ENCODE measurements around the gene FHIP1A. TPM values are rescaled to one million over a fixed set of nuclear protein-coding genes. Genes with fewer than 3 reads are reported as not detected.
A peak's percentile ranks its signal among the peaks of the same experiment; 100 is the strongest.
"Not testable (repeated sequence)": the region's sequence is repeated elsewhere in the genome, so short reads cannot be mapped to it uniquely, and the experiment has no call there.

FHIP1A gene
- total RNA-seq = 3.3 TPM

DNA sequence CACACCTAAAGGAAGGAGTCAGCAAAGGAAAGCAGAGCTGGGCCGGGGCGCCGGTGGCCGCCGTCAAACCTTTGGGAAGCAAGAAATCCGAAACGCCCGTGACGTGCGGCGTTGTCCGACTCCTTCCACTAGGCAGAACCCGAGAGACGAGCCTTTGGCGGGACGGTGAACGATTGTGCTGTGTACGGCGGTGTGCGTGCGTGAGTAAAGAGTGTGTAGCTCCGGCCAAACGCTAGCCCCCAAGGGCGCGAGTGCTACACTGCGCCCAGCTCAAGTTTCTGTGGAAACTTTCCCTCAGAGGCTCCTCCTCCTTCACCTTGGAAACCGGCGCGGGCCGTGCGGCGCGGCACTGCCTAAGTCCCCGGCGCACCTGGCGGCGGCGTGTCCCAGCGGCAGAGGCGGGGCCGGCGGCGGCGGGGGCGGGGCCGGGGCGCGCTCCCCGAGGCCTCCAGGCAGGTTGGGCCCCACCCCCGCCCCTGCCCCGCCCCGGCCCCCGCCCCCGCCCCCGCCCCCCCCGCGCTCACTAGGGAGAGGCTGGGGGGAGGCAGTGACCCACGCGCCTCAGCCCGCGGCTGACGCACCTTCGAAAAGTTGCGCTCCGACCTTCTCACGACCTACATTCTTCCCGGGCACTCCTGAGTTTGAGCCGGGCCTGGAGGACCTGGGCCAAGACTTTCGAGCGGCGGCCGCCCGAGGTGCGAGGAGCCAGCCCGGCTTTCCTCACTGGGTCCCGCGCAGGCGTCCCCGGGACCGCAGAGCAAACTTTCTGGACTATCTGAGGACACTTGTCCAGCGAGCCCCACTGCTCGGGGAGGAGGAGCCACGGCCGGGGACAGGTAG is at the start of gene FHIP1A:
FHIP1A (plus strand) TSS at position 547 of the 840 bp plus-strand sequence. CDS start 157,084 bp downstream, outside the sequence.
- DNase-seq = peak; percentile 23

DNA sequence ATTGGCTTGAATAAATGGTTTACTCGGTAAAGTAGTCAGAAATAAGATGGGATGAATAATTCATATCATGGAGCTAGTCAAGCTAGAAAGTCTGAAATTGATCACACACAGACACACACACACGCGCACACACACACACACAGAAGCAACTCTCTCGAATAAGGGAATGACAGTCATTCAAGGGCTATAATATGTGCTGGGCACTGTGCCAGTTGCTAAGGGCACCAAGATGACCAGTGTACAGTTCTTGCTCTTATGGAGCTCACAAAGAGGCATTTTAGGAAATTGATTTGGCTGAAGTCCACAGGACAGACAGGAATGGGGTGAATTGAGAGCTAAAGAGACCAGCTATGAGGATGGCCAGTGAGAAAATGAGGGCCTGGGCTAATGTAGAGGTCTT is 49.4 kb upstream of the FHIP1A start:
- no peak for DNase-seq

DNA sequence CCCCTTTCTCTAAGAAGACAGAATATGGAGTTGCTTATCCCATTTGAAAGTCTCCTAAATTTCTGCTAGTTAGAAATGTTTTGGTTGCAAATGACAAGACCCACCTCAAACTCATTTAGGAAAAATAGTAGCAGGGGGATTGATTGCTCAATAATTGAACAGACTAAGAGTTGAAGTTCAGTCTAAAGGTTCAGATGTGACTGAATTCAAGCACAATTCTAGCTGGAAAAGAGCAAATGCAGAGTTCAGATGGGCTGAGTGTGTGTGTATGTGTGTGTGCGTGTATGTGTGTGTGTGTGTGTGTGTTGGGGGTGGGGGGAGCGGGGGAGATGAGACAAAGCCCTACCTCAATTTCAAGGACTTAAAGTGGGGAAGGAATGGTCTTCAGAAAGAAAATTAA is 47.9 kb upstream of the FHIP1A start:
- DNase-seq = no peak

DNA sequence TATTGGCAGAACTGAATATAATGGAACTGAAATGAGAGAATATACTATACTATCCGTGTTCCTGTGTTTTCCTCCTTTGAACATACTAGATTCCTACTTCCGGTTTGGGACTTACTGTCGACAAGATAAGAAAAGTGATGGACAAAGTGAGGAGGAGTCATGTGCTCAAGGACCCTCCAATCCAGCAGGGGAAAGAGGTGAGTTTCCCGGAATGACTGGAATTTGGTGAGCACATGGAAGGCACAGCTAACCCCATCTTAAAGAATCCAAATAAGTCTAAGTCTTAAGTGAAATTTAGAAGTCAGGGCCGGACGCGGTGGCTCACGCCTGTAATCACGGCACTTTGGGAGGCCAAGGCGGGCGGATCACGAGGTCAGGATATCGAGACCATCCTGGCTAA is 47.0 kb upstream of the FHIP1A start:
- no peak for DNase-seq

DNA sequence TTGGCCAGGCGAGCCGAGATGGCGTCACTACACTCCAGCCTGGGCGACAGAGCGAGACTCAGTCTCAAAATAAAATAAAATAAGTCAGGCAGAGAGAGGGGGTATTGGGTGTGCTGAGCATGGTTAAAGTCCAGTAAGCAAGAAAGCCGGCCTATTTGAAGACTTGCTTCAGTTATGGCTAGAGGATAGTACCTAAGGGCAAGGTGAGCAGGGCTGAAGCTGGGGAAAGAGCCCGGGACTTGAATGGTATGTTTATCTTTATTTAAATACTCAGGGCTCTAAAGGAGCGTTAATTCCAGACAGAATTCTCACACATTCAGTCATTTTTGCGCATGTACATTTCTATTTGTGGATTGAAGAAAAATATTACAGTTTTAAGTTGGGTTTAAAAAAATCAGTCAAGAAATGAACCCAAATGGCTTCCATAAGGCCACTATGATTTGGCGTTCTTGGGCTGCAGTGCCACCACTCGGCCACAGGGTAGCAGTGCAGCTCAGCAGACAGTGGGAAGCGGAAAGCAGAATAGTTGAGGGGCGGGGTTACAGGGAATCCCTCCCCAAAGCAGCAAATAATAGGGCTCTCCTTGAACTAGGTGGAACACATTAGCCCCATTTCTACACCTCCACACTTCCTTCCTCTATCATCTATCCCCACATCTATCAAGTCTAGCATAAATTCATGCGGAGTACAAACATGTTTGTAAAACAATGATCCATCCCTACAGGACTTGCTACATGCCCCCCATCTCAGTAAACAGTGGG is 46.4 kb upstream of the FHIP1A start:
- peak; percentile 44 for DNase-seq

DNA sequence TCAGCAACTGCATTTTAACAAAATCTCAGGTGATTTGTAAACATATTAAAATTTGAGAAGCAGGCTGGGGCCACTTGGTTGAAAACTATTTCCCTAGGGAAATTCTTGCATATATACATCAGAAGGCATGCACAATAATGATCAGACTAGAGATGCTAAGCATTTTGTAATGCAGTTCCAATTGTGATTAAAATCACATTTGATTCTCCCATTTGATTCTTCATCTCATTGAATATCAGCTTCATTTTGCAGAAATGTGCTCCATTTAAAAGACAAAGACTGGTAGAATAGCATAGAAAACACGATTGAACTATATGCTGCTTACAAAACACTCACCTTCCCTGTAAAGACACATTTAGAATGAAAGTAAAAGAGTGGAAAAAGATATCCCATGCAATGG is 32.4 kb upstream of the FHIP1A start:
- no peak for DNase-seq

DNA sequence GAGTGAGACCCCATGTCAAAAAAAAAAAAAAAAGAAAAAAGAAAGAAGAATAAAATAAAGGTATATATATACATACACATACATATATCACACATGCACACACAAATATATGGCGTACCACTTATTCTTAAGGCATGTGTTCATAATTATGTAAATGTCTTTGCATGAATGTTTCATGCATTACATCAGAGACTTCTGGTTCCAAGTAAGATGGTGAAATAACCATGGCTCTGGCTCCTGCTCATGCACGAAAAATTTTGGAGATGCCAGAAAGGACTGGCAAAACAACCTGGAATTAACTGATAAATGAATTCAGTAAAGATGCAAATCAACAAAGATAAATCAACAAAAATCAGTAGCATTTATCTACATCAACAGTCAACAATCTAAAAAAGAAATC is 19.7 kb upstream of the FHIP1A start:
- DNase-seq = no peak

DNA sequence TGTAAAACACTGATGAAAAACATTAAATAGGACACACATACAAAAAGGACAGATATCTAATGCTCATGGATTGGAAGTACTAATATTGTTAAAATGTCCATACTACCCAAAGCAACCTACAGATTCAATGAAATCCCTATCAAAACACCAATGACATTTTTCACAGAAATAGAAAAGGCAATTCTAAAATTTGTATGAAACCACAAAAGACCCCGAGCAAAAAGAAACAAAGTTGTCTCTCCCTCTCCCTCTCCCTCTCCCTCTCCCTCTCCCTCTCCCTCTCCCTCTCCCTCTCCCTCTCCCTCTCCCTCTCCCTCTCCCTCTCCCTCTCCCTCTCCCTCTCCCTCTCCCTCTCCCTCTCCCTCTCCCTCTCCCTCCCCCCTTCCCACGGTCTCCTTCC is 19.2 kb upstream of the FHIP1A start:
- not testable (repeated sequence) for DNase-seq

DNA sequence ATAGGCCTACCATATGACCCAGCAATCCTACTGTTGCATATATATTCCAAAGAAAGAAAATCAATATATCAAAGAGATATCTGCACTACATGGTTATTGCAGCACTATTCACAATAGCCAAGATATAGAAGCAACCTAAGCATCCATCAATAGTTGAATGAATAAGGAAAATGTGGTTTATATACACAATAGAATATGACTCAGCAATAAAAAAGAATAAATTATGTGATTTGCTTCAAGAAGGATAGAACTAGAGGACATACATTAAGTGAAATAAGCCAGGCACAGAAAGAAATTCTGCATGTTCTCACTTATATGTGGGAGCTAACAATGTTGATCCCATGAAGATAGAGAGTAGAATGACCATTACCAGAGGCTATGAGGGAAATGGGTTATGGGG is 13.1 kb upstream of the FHIP1A start:
- DNase-seq = no peak

DNA sequence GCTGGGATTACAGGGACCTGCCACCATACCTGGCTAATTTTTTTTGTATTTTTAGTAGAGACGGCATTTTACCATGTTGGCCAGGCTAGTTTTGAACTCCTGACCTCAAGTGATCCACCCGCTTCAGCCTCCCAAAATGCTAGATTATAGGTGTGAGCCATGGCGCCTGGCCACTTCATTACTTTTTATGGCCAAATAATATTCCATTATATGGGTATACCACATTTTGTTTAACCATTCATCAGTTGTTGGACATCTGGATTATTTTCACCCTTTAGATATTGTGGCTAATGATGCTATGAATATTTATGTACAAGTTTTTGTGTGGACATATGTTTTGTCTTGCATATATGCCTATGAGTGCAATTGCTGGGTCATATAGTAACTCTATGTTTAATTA is 8.6 kb upstream of the FHIP1A start:
- no peak for DNase-seq

DNA sequence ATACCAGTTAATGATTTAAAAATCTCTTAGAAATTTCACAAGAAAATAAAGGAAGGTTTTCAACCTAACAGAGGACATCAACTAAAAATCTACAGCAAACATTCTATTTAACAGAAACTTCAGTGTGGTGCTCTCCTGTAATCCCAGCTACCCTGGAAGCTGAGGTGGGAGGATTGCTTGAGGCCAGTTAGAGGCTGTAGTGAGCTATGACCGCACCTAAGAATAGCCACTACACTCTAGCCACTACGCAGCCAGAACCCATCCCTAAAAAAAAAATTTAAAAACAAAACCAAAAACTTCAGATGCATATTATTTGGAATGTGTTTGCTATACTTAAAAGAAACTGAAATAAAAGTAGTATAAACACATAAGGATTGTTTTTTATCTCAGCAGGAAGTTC is 7.2 kb upstream of the FHIP1A start:
- no peak for DNase-seq

DNA sequence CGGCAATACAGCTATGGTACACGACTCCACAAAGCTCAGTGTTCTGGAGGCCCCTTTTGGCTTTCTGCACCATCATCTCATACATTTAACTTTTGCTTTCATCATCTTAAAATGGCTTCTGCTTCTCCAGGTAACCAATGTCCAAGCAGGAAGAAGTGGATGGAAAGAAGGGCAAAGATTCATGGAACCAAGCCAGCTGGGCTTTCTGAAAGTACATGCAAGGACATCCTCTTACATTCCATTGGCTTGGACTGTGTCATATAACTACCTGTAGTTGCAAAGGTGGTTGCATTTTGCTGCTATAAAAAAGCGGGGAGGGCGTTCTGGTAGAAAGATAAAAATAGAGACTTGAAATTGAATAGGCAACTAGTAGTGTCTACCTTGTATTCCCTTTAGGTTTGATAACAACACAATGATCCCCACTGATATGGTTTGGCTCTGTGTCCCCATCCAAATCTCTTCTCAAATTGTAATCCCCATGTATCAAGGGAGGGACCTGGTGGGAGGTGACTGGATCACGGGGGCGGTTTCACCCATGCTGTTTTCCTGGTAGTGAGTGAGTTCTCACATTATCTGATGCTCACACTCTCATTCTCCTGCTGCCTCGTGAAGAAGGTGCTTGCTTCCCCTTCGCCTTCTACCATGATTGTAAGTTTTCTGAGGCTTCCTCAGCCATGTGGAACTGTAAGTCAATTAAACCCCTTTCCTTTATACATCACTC is 6.7 kb upstream of the FHIP1A start:
- no peak for DNase-seq

DNA sequence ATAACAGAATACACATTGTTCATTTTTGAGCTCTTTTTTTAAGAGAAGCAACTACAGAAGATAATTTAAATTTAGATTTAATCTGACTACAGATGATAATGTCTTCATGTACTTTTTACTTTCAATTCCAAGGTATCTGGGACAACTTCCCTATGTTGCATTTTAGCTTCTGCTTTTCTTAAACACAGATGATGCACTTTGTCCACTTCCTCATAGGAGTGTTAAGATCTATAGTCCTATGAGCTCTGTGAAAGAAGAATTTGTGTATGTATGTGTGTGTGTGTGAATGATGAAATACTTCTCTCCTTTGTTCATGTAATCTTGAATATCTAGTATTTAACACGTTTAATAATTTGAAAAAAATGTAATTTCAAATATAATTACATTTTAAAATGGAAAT is 5.3 kb upstream of the FHIP1A start:
- no peak for DNase-seq

DNA sequence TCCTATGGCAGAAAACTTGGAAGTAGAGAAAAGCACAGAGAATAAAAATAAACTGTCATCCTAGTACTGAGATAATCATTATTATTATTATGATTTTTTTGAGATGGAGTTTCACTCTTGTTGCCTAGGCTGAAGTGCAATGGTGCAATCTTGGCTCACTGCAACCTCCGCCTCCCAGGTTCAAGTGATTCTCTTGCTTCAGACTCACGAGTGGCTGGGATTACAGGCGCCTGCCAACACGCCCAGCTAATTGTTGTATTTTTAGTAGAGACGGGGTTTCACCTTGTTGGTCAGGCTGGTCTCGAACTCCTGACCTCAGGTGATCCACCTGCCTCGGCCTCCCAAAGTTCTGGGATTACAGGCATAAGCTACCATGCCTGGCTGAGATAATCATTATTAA is 4.2 kb upstream of the FHIP1A start:
- not testable (repeated sequence) for DNase-seq

DNA sequence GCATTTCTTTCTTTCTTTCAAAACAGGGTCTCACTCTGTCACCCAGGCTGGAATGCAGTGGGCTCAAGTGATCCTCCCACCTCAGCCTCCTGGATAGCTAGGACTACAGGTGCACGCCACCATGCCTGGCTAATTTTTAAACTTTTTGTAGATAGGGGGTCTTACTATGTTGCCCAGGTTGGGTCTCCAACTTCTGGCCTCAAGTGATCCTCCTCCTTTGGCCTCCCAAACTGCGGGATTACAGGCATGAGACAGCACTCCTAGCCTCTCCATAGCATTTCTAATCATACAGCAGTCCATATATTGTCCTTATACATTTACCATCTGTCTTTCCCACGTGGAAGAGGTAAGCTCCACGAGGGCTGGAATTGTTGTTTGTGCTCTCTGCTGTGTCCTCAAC is 2.0 kb upstream of the FHIP1A start:
- DNase-seq = no peak

DNA sequence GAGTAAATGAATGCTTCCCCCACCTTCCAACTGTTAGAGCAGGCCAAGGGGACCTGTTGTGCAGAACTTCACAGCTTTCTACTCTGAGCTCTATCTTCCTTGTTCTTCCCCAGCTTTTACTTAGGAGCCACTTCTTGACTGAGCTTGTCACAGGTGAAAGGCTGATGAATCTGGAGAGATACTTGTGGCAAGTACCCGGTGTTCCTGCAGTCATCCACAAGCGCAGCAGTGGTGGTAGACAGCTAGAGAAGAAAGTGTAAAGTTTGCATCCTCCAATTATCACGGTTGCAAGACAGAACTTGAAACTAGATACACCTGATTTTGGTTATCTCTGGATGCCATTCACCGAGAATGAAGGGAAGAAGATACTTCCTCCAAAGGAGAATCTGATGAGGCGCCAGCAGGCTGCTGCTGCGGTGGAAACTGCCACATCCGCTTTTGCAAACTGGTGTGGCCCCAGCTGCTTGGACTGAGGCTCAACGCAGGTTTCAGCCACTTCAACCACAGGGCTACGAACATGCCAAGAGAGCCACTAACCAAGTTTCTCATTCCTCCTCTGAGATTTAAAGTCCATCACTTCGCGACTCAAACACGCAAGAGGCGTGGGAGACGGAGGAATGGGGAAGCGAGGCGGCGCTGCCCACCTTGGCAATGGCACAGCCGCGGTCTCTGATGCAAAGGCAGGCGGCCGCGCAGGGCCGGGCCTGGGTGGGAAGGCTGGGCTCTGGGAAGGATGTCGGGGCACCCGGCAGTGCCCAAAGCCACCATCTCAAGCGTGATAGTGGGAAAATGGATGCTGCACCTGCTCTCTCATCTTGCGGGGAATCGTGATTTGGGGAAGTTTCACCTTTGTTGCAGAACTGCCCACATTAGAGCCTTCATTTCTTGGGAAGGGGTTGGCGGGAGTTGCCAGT is 1.3 kb upstream of the FHIP1A start:
- DNase-seq = no peak

DNA sequence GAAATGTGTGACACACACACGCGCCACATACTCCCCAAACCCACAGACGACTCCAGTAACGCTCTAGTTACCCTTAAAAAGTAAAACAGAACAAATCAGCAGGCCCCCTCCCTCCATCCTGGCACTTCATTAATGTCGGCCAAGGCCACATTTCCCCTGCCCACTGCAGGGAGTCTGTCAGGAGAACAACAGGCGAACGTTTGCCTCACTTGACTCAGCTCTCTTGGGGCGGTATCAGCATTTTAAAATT is 671 bp upstream of the FHIP1A start:
- no peak for DNase-seq

DNA sequence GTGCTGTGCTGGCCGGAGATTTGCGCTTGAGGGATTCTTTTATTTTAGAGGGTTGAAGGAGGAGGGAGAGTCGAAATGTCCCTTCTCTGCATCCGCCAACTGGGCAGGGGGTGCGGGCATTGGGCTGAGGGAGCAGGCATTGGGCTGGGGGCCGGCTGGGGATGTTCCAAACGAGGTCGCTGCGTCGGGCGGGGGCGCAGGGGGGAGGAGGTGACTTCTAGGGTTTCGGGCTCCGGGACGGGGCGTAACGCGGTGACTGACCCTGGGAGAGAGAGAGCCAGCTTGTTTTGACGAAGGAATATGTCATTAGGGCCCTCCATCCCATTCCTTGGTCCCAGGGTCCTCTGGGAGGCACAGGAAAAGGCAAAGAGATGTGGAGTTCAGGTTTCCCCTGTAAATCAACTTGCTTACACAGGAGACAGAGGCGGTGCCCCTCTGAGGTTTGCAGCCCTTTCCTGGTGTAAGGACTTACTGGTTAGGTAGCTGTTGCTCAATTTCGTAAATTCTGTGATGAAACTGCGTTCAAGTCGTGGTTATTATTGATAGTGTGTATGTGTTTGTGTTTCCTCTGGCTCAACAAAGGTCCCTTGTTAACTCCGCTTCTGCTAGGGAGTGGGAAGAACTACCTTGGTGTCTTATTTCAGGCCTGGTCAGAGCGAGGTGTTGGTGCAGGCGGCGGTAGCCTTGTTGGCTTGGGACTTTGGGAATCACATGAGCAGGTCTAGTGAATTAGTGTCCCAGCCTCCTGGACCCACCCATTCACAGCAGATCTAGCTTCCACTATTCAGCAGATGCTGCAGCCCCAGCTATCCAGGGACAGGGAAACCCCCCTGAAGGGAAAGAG is 716 bp downstream of the FHIP1A start:
- no peak for DNase-seq

DNA sequence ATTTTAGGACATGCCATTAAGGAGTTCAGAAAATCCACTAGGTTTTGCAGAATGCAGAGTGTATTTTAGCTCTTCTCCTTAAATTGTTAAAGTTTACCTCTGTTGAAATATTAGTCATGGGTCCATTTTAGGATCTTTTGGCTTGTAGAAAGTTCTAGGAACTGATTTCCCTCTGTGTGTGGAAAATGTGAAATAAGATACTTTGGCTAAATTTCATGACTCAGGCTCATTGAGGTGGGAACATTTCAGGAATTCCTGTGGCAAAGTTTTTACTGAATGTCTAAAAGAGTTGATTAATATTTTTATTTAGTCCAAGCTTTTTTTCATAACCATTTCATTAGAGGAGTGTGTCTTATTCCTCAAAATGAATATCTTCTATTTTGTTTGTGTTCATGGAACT is 7.0 kb downstream of the FHIP1A start:
- no peak for DNase-seq

DNA sequence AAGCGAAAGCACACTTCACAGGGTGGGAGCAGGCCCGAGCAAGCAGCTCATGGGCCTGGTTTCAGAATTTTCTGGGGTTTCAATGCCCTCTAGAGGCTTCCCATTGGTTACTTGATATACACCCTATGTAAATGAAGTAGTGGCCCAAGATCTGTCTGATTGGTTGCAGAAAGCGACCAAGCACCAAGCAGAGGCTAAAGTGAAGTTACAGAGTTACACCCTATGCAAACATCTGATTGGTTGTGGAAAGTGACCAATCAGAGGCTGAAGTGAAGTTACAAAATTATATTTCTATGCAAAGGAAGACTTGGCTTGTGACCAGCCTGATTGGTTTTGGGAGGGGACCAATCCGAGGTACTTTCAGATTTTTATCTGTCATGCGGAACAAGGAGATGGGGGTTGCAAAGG is 8.2 kb downstream of the FHIP1A start:
- no peak for DNase-seq

DNA sequence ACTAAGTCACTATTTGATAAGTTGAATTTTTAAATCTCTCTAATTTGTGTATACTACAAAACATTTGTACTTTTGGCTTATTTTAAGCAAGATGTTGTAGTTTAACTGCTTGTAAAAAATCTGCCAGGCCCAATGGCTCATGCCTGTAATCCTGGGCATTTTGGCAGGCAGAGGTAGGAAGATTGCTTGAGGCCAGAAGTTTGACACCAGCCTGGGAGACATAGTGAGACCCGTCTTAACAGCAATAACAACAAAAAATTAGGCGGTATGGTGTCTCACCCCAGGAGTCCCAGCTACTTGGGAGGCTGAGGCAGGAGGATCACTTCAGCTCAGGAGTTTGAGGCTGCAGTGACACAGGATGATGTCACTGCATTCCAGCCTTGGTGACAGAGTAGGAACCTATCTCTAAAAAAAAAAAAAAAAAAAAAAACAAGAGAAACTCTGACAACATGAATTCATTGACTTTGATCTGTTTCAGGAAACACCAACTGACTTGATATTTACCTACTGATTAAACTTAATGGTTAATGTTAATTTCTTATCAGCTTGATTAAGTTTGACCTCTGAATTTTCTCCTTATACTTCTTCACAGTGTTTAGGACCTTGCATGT is 8.9 kb downstream of the FHIP1A start:
- no peak for DNase-seq
